ENCODE results near the gene MAP2K4.

MAP2K4 gene

DNA sequence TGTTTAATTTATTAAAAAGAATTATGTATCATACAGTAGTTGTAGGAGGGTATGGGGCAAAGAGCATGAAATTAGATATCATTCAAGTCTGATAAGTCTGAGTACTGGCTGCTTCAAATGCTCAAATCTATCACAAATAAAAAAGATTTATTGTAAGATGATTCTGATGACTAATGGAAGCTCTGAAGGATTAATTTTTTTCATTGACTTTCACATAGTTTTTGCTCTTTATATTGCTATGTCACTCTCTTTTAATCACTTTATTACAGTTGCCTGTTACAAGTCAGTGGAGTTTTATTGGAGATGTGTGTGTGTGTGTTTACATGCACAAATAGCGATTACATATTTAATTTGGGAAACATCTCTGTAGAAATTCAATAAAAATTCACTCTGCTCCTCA is 15.0 kb downstream of the MAP2K4 start:
- DNase-seq (ENCODE audit: insufficient read length, low spot score), result no peak

DNA sequence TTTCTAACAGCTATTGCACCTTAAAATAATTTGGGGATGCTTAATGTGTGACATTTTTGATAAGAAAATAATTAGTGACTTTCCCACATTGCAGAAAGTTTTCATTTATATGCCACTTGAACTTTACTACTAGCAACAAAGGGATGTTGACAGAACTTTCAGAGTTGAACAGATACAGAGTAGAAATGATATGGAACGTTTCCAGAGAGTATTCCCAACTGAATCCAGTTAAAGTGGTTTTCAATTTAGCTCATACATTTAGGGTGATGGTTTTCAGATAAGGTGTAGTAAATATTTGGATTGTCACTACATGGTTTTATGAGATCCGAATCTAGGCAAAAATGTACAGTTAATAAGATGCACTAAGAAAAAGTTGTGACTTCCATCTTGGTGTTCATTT is 17.3 kb downstream of the MAP2K4 start:
- no peak for DNase-seq (ENCODE audit: insufficient read length, low spot score)
- FAIRE-seq, result no peak

More for the DNA sequence above, 15.0 kb downstream of the MAP2K4 start:
- no peak for FAIRE-seq

DNA sequence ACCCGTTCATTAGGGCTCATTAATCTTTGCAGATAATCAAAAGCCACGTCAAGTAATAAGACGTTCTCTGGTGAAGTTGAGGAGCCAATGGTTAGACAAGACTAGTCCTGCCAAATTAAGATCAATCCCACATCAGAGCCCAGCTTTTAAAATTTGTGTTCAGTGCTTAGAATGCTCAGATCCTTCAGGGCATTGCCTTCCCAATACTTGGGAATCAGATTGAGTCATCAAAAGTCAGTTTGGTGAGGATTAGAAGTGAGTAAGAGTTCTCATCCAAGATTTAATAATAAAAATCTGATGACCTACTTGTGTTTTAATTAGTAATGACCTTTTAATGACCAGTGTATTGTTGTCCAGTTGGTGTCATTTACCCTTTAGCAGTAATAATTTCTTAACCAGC is 19.8 kb downstream of the MAP2K4 start:
- no peak for FAIRE-seq

DNA sequence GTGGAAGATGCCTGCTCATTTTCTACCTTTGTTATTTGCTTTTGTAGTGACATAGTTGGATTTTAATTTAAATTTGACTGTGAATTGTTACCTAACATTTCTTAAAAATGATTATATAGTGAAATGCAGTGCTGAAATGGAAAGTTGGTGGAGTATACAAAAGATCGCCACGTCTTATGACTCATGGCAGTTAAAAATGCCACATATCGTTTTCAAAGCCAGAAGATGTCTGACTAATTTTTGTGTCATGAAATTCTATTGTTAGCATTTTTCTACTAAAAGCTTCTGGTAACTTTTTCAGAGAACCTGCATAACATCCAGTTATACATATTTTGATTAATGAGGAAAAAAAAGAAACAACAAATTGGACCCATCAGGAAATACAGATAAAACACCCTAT is 20.6 kb downstream of the MAP2K4 start:
- FAIRE-seq, result no peak

More for the DNA sequence above, 19.8 kb downstream of the MAP2K4 start:
- DNase-seq (ENCODE audit: insufficient read length, low spot score), result no peak

DNA sequence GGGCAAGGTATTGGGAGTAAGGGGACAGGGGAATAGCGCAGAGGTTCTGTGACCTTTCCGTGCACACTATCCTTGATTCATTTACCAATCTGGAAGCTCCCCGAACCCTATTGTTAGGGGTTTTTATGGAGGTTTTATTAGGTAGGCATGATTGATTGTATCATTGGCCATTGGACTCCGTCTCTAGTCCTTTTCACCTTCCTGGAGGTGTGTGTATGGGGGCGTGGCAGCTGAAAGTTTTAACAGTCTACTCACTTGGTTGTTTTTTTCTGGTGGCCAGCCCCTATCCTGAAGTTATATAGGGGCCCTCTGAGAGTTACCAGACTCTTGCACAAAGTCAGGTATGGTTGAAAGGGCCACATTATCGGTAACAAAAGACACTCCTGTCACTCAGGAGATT is 23.0 kb downstream of the MAP2K4 start:
- no peak for FAIRE-seq
- no peak for DNase-seq (ENCODE audit: insufficient read length, low spot score)

More for the DNA sequence above, 20.6 kb downstream of the MAP2K4 start:
- DNase-seq (ENCODE audit: insufficient read length, low spot score), result no peak

DNA sequence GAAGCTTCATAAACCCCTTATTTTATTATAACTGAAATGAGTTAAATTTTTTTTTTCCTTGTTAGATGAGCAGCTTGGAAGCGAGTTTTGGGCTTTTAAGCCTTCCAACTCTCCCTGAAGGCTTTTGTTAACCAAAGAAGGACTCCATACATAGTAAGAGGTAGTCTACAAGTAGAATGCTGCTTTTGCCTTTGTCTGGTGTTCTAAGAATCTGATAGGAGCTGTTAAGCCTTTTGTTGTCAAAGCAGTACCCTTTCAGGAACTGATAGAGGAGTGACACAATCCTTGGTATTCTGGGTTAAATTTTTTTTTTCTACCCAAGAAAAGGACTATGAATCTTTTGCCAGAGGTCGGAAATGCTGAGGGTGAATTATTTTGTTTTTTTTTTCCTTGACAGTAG is 26.1 kb downstream of the MAP2K4 start:
- DNase-seq (ENCODE audit: insufficient read length, low spot score) (no peak), FAIRE-seq (no peak)

DNA sequence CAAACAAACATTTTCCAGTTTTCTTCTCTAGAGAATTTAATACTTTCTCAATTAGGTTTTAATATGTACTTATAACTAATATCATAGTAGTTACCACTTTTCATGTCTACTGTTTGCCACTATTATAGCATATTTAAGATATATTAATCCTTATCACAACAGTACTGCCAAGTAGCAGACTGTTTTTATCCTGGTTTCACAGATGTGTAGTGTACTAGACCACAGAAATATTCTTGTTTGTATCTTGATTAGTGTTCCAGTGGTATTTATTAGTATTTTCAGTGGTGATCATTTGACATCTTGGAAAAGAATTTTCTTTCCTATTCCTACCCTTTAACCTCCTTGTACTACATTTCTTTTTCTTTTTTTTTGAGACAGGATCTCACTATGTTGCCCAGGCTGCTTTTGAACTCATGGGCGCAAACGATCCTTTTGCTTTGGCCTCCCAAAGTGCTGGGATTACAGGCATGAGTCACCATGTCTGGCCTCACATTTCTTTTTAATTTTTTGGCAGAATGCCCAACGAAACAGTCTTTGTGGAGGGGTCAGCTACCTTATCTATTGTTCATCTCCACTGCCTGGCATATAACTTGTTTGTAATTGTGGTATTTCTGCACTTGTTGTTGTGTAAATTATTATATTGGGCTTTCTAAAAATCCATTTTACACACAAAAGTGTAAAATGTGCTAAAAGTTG is 27.2 kb downstream of the MAP2K4 start:
- DNase-seq (ENCODE audit: insufficient read length, low spot score), result no peak
- no peak for FAIRE-seq

DNA sequence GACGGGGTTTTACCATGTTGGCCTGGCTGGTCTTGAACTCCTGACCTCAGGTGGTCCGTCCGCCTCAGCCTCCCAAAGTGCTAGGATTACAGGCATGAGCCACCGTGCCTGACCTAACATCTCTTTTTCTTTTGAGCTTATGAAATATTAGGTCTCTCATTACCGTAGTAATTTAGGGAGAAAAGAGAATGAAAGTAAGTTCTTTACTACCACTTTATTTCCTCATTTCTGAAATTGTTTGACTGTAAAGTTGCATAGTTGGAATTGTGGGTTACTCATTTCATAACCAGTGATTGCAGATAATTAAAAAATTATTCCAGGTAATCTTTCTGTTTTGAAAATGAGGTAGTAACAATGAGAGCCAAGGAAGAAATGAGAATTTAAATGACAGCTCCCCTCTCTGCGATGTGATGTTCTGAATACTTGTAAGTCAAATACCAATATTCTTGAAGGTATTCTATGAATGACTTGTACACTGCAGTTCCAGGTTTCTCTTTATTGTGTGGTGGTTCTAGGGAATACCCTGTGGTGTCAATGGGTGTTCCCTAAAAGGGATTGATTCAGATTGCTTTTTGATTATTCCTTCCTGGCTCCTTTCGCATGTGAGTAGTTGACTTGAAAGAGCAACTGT is 28.3 kb downstream of the MAP2K4 start:
- DNase-seq (ENCODE audit: insufficient read length, low spot score), result no peak
- FAIRE-seq, result no peak

DNA sequence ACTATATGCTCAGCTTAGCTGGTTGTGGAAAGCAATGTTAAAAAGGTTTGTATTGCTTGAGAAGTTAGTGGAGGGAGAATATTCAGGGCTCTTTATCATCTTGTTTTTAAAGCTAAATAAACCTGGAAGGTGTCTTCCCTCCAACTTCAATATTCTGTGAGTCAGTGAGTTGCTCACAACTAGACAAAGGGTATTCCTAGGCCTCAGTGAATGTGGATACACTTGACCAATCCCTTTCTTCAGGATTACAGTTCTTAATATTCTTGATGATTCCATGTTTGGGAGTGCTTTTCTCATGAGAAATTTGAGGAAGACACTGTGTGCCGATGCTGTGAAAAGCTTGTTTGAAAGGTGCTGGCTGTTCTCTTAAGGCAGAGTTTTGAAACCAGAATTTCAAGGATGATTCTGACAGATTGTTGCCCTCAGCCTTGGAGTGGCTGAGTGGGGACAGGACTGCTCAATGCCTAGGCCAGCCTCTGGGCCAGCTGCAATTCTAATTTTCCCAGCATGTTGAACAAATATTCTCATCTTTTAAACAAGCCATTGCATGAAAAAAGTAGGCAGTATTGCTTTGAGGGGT is 30.1 kb downstream of the MAP2K4 start:
- FAIRE-seq (no peak), DNase-seq (ENCODE audit: insufficient read length, low spot score) (no peak)

DNA sequence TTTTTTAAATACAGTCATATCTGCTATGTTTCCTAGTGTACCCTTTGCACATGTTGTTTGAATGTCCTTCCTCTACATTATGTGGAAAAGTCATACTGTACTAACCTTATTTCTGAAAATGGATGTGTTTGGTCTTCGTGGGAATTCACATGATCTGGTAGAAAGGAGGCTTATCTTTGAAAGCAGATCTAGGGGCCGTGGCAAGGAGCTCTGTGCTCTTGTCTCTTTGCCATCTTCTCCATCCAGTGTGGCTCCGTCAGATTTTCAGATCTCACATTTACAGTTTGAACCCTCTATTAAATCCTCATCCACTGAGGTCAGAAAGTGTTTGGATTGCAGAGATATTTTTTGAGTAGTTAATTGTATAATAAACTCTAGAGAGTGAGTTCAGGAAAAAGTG is 32.9 kb downstream of the MAP2K4 start:
- FAIRE-seq, result no peak
- DNase-seq (ENCODE audit: insufficient read length, low spot score), result no peak

DNA sequence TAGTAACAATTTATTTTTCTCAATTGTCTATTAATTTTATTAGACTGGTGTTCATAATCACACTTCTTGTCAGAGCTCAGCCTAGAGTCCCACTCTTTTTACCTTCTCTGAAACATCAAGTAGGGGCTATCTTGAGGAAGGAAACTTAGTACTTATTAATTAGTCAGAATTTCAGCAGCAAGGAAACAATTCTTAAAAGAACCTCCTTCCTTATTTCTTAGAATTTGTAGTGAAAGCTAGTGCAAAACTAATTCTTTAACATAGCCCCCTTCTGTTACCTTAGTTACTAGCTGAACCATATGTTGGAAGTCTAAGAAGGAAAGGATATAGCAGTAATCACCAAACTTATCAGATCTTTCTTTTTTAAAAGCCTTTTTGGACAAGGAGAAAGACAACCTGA is 35.2 kb downstream of the MAP2K4 start:
- no peak for FAIRE-seq

DNA sequence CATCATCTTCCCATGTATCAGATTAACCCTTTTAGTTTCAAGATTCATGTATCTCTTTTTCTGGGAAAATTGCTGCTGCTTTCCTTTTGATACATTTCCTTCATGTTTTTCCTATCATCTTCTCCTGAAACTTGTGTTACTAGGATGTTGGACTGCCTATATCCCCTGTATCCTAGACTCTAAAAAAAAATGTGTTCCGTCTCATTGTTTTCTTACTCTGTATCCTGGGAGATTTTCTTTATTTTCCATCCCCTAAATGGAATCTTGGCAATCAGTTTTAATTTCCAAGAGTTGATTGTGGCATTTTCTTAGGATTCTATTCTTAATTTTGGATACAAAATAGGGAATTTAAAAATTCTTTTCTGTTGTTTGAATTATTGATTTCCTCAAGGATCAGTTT is 36.8 kb downstream of the MAP2K4 start:
- FAIRE-seq, result no peak
- DNase-seq (ENCODE audit: insufficient read length, low spot score), result no peak

More for the DNA sequence above, 35.2 kb downstream of the MAP2K4 start:
- no peak for DNase-seq (ENCODE audit: insufficient read length, low spot score)

DNA sequence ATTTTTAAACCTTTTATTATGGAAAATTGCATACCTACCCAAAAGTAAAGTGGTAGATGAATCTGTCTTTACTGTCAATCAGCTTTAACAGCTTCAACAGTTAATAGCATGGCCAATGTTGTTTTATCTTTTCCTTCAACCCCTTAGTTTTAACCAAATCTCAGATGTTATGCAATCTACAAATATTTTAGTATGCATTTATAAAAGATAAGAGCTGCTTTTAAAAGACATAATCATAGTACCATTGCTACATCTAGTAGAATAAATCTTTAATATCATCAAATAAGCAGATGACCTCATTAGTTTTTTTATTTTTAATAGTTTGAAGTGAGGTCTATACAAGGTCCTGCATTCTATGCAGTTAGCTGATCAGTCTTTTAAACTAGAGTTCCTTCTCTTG is 37.9 kb downstream of the MAP2K4 start:
- FAIRE-seq (no peak), DNase-seq (ENCODE audit: insufficient read length, low spot score) (no peak)

DNA sequence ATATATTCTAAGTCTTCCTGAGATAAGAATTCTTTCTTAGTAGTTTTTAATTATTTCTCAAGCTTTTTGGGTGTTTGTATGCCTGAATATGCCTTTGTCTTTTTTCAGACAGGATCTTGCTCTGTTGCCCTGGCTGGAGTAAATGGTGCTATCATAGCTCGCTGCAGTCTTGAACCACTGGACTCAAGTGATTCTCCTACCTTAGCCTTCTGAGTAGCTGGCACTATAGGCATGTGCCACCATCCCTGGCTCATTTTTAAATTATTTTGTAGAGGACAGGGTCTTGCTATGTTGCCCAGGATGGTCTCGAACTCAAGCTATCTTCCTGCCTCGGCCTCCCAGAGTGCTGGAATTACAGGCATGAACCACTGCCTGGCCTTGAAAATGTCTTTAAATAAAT is 41.6 kb downstream of the MAP2K4 start:
- FAIRE-seq (no peak), DNase-seq (ENCODE audit: insufficient read length, low spot score) (no peak)

DNA sequence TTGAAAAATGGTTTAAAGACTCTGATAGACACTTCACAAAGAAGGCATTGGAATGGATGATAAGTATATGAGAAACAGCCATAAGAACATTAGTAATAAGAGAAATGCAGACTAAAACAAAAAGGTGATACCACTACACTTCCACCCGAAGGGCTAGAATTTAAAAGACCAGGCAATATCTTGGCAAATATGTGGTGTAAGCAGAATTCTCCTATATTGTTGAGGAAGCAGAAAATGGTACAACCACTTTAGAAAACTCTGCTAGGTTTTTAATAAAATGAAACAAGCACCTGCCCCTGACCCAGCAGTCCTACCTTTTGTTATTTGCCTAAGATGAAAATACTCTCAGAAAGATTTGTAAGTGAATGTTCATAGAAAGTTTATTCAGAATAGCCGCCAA is 43.7 kb downstream of the MAP2K4 start:
- no peak for FAIRE-seq
- DNase-seq (ENCODE audit: insufficient read length, low spot score), result no peak

DNA sequence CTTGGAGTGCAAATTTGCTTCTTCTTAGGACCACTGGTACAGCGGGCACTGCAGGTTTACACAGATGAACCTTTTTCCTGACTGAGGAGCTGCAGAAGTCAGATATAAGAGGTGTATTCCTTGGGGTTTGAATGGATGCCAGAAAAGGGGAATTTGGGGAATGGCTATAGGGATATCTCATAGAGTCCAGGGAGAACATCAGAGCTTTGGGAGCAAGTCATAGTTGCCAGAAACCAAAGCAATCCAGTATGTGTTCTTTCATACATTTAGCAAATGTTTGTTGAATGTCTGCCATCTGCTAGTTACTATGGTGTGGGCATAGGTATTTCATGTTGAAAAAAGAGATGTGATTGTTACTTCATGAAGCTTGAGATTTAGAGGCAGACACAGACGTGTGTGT is 46.8 kb downstream of the MAP2K4 start:
- DNase-seq (ENCODE audit: insufficient read length, low spot score) (no peak), FAIRE-seq (no peak)

DNA sequence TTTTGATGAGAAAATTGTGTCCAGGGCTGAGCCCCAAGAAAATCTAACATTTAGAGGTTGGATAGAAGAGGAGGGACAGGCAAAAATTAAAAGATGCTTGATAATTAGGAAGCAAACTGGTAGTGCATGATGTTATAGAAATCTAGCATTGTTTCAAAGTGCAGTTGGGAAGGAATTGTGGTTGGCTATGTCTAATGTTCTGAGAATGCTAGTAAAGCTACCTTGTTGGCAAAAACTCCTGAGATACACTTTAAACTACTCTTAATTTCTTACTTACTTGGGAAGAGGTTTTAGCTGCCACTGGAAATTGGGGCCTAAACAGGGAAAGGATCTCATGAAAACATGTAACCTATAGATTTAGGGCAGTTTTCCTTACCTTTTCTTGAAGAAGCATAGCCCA is 48.3 kb downstream of the MAP2K4 start:
- FAIRE-seq (no peak), DNase-seq (ENCODE audit: insufficient read length, low spot score) (no peak)

DNA sequence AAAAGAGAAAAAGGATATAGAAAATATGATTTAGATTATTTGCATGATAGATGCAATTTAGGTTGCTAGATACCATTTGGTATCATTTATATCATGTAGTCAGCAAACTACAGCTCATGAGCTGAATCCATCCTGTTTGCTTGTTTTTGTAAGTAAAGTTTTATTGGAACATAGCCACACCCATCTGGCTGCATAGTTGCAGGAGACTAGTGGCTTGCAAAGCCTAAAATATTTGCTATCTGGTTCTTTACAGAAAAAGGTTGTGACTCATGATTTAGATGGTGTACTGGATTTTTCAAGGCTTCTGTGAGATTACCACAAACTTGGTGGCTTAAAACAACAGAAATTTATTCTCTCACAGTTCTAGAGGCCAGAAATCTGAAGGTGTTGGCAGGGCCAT is 49.9 kb downstream of the MAP2K4 start:
- no peak for DNase-seq (ENCODE audit: insufficient read length, low spot score)
- no peak for FAIRE-seq

DNA sequence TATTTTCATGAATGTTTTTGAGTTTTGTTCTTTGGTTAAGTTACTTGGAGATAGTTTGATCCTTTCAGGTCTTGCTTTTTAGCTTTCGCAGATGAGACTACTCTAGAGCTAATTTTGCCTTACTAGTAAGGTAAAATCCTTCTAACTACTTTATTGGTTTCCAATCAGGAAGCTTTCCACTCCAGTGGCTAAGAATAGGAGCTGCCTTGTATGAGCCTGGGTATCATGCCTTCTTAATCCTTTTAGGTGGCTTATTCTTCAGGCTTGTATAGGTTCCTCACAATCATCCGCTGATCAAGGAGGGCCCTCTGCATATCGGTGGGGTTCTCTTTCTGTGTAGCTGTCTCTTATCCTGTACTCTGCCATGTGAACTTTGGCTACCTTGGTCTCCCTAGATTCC is 53.7 kb downstream of the MAP2K4 start:
- DNase-seq (ENCODE audit: insufficient read length, low spot score) (no peak), FAIRE-seq (no peak)

DNA sequence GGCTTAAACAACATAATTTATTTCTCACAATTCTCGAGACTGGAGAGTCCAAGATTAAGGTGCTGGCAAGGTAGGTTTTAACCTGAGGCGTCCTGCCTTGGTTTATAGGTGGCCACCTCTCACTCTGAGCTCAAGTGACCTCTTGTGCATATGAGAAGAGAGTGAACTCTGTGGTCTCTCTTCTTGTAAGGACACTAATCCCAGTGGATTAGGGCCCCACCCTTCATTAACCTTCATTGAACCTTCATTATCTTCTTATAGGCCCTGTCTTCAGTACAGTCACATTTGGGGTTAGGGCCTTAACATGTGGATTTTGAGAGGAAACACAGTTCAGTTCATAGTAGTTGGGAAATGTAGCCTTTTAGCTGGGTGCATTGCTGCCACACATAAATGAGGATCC is 57.1 kb downstream of the MAP2K4 start:
- DNase-seq (ENCODE audit: insufficient read length, low spot score) (no peak), FAIRE-seq (no peak)

DNA sequence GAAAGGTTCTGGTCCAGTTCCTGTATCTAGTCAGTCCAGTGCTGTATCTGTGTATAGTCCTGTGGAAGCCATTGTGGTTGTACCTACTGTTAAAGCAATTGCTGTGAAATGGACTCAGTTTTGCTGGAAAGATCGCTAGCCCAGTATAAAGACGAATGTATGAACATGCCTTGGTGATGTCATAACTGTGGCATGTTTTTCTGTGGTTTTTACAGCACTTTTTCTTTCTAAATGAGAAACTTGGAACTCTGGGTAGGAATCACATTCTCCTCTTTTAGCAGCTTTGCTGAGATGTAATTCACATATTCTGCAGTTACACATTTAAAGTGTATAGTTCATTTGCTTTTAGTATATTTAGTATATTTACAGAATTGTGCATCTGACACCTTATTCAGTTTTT is 58.1 kb downstream of the MAP2K4 start:
- no peak for DNase-seq (ENCODE audit: insufficient read length, low spot score)
- no peak for FAIRE-seq

DNA sequence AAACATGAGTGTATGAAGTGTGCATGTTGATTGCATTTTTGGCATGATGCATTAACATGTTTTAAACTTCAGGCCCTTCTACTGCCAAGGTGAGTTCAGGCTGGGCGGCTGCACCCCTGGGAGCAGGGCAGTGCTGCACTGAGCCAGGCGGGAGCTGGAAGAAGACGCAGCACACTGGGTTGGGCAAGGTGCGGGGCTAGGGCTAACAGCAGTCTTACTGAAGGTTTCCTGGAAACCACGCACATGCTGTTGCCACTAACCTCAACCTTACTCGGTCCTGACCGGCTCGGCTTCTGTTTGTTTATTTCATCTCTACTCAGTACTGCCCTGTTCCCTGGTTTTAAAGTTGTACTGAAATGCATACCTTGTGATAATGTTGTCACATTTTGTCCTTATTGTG is 61.0 kb downstream of the MAP2K4 start:
- FAIRE-seq (no peak), DNase-seq (ENCODE audit: insufficient read length, low spot score) (no peak)
